Measurements from ENCODE around the gene KIAA1671.

The KIAA1671 gene

DNA sequence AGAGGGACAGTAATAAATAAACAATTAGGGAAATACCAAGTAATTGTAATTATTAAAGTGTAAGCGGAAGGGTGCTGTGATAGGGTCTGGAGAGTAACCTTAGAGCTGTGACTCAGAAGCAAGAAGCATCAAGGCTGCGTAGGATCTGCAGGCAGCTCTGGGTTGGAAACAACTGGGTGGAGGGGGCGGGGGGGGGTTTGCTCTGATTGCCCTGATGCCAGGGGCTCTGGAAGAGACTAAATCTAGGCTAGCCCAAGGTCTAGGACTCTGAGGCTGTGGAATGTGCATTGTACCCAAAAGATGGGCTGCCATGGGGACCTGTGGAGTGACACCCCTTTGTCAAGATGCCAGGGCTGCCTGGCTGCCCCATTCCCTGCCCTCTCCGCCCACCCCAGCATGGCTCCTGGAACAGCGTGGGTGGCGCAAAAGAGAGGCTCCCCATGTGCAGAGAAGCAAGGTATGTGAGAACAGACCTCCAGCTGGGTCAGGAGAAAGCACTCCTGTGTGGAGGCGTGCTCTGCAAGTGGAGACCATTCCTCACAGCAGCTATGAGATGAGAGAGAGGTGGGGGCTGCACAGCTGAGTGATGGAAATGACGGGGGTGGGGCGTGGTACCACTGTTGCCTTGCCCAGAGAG is 146.0 kb downstream of the KIAA1671 start:
- no peak for DNase-seq (ENCODE audit: low read depth, low spot score)
- in situ Hi-C loops (cut with HindIII; ENCODE audit: low sequenced_read_pairs), result no loop called here
- no peak for TF ChIP-seq CTCF (IDR thresholded peaks at IDR 0.05; ENCODE audit: low read depth, low read length)
- no peak overlapping the region for H3K4me3 ChIP-seq (ENCODE audit: low read depth, low read length)

GRCh38 chr22:25099202-25099601 is 146.7 kb downstream of the KIAA1671 start:
- H3K4me3 ChIP-seq (ENCODE audit: low read depth, low read length), result no peak overlapping the region
- no peak for TF ChIP-seq CTCF (IDR thresholded peaks at IDR 0.05; ENCODE audit: low read depth, low read length)
- no peak for DNase-seq (ENCODE audit: low read depth, low spot score)
- in situ Hi-C loops (cut with HindIII; ENCODE audit: low sequenced_read_pairs), result no loop called here

- no peak overlapping the region for H3K4me3 ChIP-seq (ENCODE audit: low read depth, low read length)
- no peak for TF ChIP-seq CTCF (IDR thresholded peaks at IDR 0.05; ENCODE audit: low read depth, low read length)
- no peak for DNase-seq (ENCODE audit: low read depth, low spot score)
- in situ Hi-C loops (cut with HindIII; ENCODE audit: low sequenced_read_pairs), result no loop called here
Observed at GRCh38 chr22:25100402-25100801, 147.9 kb downstream of the KIAA1671 start.

DNA sequence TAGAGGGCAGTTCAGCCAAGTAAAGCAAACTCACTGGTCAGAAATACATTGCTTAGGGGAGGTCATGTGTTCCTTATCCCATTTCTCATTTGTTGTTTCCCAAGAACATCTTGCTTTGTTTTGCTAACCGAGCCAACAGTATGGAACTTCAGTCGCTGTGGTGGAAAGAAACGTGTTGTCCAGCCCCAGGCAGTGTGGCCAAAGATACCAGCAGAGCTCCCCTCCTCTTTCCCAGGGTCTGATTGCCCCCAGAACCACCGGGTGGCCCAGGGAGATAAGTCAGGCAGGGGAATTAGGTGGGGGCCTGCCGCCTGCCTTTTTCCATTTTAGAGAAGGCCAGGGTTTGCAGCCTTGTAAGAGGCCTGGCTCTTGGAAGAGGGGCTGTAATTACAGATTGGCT is 148.4 kb downstream of the KIAA1671 start:
- in situ Hi-C loops (cut with HindIII; ENCODE audit: low sequenced_read_pairs), result no loop called here

GRCh38 chr22:25101501-25101900 is 149.0 kb downstream of the KIAA1671 start:
- H3K4me3 ChIP-seq (ENCODE audit: low read depth, low read length), result no peak overlapping the region
- no peak for DNase-seq (ENCODE audit: low read depth, low spot score)
- in situ Hi-C loops (cut with HindIII; ENCODE audit: low sequenced_read_pairs), result no loop called here
- TF ChIP-seq CTCF (IDR thresholded peaks at IDR 0.05; ENCODE audit: low read depth, low read length), result no peak

More for the DNA sequence above, 148.4 kb downstream of the KIAA1671 start:
- DNase-seq (ENCODE audit: low read depth, low spot score), result no peak
- H3K4me3 ChIP-seq (ENCODE audit: low read depth, low read length), result no peak overlapping the region
- TF ChIP-seq CTCF (IDR thresholded peaks at IDR 0.05; ENCODE audit: low read depth, low read length), result no peak

DNA sequence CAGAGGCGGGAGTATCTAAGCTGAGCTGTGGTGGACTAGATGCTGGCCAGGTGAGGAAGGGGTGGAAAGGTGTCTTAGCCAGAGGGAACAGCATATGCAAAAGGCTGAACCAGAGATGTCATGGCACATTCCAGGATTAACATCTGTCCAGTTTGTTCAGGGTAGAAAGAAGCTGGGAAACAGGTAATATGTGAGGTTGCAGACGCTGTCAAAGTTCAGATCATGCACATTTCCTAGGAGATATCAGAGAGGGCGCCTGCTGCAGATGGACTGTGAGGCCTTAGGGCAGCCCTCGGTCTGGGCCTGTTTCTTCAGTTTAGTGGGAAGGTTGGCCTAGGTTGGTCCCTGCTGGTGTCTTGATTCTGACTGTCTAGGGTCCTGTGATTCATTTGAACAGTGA is 149.5 kb downstream of the KIAA1671 start:
- DNase-seq (ENCODE audit: low read depth, low spot score), result no peak
- TF ChIP-seq CTCF (IDR thresholded peaks at IDR 0.05; ENCODE audit: low read depth, low read length), result no peak
- in situ Hi-C loops (cut with HindIII; ENCODE audit: low sequenced_read_pairs), result no loop called here
- no peak overlapping the region for H3K4me3 ChIP-seq (ENCODE audit: low read depth, low read length)

Data from astrocyte of the spinal cord (primary cell).